ENCODE measurements around the gene BAHCC1.

BAHCC1 gene

GRCh38 chr17:81388612-81389367 lies 6.5 kb upstream of the BAHCC1 start:
- Histone ChIP-seq H2AFZ (ENCODE audit: low read length) (no peak overlapping the region), H3K4me3 (ENCODE audit: low read length) (no peak overlapping the region), H3K9me2 (replicated peaks; ENCODE audit: insufficient read depth, low read length) (no peaks in the 10 kb centered on the region), H3F3A (ENCODE audit: insufficient read depth, low read length) (no peaks in the 10 kb centered on the region), H3K9me3 (replicated peaks; ENCODE audit: insufficient read depth, low read length) (no peaks in the 10 kb centered on the region), H3K36me3 (replicated peaks; ENCODE audit: insufficient read depth, low read length) (no peaks in the 10 kb centered on the region), H3K27me3 (replicated peaks; ENCODE audit: insufficient read depth, low read length) (peaks cover 89% of the 10 kb centered on the region), H3K27ac (ENCODE audit: low read length) (no peak overlapping the region), H4K20me1 (ENCODE audit: insufficient read depth, low read length) (no peaks in the 10 kb centered on the region), H3K4me1 (ENCODE audit: low read length) (no peaks in the 10 kb centered on the region), H3K79me2 (ENCODE audit: low read length) (no peaks in the 10 kb centered on the region), H3K4me2 (ENCODE audit: low read depth, low read length) (no peak overlapping the region), H3K9ac (ENCODE audit: low read length) (no peak overlapping the region)
- TF ChIP-seq EZH2phosphoT487 (IDR thresholded peaks at IDR 0.05; ENCODE audit: low read length): no peak
- no peak for TF ChIP-seq CTCF (IDR thresholded peaks at IDR 0.05; ENCODE audit: low read length)
- TF ChIP-seq EZH2 (optimal IDR thresholded peaks at IDR 0.05; ENCODE audit: low read depth, low read length): no peak
- DNase-seq: no peak

GRCh38 chr17:81389585-81389984 lies 5.7 kb upstream of the BAHCC1 start:
- Histone ChIP-seq H3K79me2 (ENCODE audit: low read length) (no peaks in the 10 kb centered on the region), H3K4me3 (ENCODE audit: low read length) (no peak overlapping the region)
- TF ChIP-seq EZH2 (optimal IDR thresholded peaks at IDR 0.05; ENCODE audit: low read depth, low read length): no peak
- no peak for TF ChIP-seq EZH2phosphoT487 (IDR thresholded peaks at IDR 0.05; ENCODE audit: low read length)
- TF ChIP-seq CTCF (IDR thresholded peaks at IDR 0.05; ENCODE audit: low read length): no peak

GRCh38 chr17:81390029-81390872 lies 5.0 kb upstream of the BAHCC1 start:
- Histone ChIP-seq H4K20me1 (ENCODE audit: insufficient read depth, low read length) (no peaks in the 10 kb centered on the region), H3K79me2 (ENCODE audit: low read length) (no peaks in the 10 kb centered on the region), H3K4me3 (ENCODE audit: low read length) (no peak overlapping the region), H3F3A (ENCODE audit: insufficient read depth, low read length) (peaks cover 3% of the 10 kb centered on the region; the same call in 1 of the 2 replicates), H3K9ac (ENCODE audit: low read length) (no peak overlapping the region), H2AFZ (ENCODE audit: low read length) (no peak overlapping the region), H3K9me2 (replicated peaks; ENCODE audit: insufficient read depth, low read length) (no peaks in the 10 kb centered on the region), H3K4me2 (ENCODE audit: low read depth, low read length) (no peak overlapping the region), H3K4me1 (ENCODE audit: low read length) (peaks cover 10% of the 10 kb centered on the region), H3K27ac (ENCODE audit: low read length) (no peak overlapping the region), H3K27me3 (replicated peaks; ENCODE audit: insufficient read depth, low read length) (peaks cover 88% of the 10 kb centered on the region), H3K36me3 (replicated peaks; ENCODE audit: insufficient read depth, low read length) (no peaks in the 10 kb centered on the region), H3K9me3 (replicated peaks; ENCODE audit: insufficient read depth, low read length) (no peaks in the 10 kb centered on the region)
- no peak for DNase-seq
- TF ChIP-seq CTCF (IDR thresholded peaks at IDR 0.05; ENCODE audit: low read length) (no peak), EZH2phosphoT487 (IDR thresholded peaks at IDR 0.05; ENCODE audit: low read length) (no peak), EZH2 (optimal IDR thresholded peaks at IDR 0.05; ENCODE audit: low read depth, low read length) (no peak)

More at GRCh38 chr17:81389585-81389984, 5.7 kb upstream of the BAHCC1 start:
- no peaks in the 10 kb centered on the region for H3K9me3 ChIP-seq (replicated peaks; ENCODE audit: insufficient read depth, low read length)
- H3K27ac ChIP-seq (ENCODE audit: low read length): no peak overlapping the region
- no peaks in the 10 kb centered on the region for H3K36me3 ChIP-seq (replicated peaks; ENCODE audit: insufficient read depth, low read length)
- H3K9me2 ChIP-seq (replicated peaks; ENCODE audit: insufficient read depth, low read length): no peaks in the 10 kb centered on the region
- no peaks in the 10 kb centered on the region for H4K20me1 ChIP-seq (ENCODE audit: insufficient read depth, low read length)
- H2AFZ ChIP-seq (ENCODE audit: low read length): no peak overlapping the region
- H3K4me1 ChIP-seq (ENCODE audit: low read length): peaks cover 5% of the 10 kb centered on the region
- H3K9ac ChIP-seq (ENCODE audit: low read length): no peak overlapping the region
- peaks cover 88% of the 10 kb centered on the region for H3K27me3 ChIP-seq (replicated peaks; ENCODE audit: insufficient read depth, low read length)
- DNase-seq: no peak
- peaks cover 1% of the 10 kb centered on the region; the same call in 1 of the 2 replicates for H3F3A ChIP-seq (ENCODE audit: insufficient read depth, low read length)
- no peak overlapping the region for H3K4me2 ChIP-seq (ENCODE audit: low read depth, low read length)
